Heart left ventricle (tissue), 16 donors: Measurements from ENCODE around the gene ENTHD1. TPM values are rescaled to one million over a fixed set of nuclear protein-coding genes. Genes with fewer than 3 reads are reported as not detected.
A peak's percentile ranks its signal among the peaks of the same experiment; 100 is the strongest.

Source experiments
- ATAC-seq, 4 donors: fragments of 200-7000 bp; cut with Tn5 transposase; one replicate each; pipeline ENCODE4 v1.9.1; 2020 to 2022; ENCODE audit warnings: moderate library complexity in 4 of 4, mild to moderate bottlenecking in 3 of 4, moderate number of reproducible peaks in 1 of 4
- DNase-seq, 5 donors: peaks; one replicate each; pipeline ENCODE4 v3.0.0-alpha.2; 2020
- H3K27ac ChIP-seq, 12 donors: fragments of 200-600 bp; sonication (generic) in 4 of 12; one replicate each; pipeline versions ENCODE4 v1.5.0 to v1.8.0; 2016 to 2022; ENCODE audit warnings: mild to moderate bottlenecking in 2 of 12
- H3K27me3 ChIP-seq, 9 donors: fragments of 200-600 bp; sonication (generic) in 2 of 9; one replicate each; pipeline versions ENCODE4 v1.5.1 to v1.8.0; 2016 to 2022; ENCODE audit warnings: mild to moderate bottlenecking in 3 of 9
- H3K36me3 ChIP-seq, 9 donors: fragments of 200-600 bp; sonication (generic) in 2 of 9; one replicate each; pipeline versions ENCODE4 v1.5.0 to v1.8.0; 2018 to 2022; ENCODE audit warnings: mild to moderate bottlenecking in 2 of 9
- H3K4me1 ChIP-seq, 12 donors: fragments of 200-600 bp; sonication (generic) in 4 of 12; one replicate each; pipeline versions ENCODE4 v1.5.0 to v1.8.0; 2016 to 2022; ENCODE audit warnings: mild to moderate bottlenecking in 3 of 12
- H3K4me3 ChIP-seq, 12 donors: fragments of 200-600 bp; sonication (generic) in 4 of 12; one replicate each; pipeline versions ENCODE4 v1.5.0 to v1.8.0; 2017 to 2022; ENCODE audit warnings: mild to moderate bottlenecking in 9 of 12, moderate library complexity in 4 of 12
- H3K9me3 ChIP-seq, 12 donors: fragments of 200-600 bp; sonication (generic) in 4 of 12; one replicate each; pipeline versions ENCODE4 v1.5.0 to v1.8.0; 2016 to 2022; ENCODE audit warnings: mild to moderate bottlenecking in 1 of 12
- POLR2A ChIP-seq, 2 donors: fragments of 450-650 bp; IDR thresholded peaks; one replicate each; pipeline ENCODE4 v1.6.1; 2017; ENCODE audit warnings: antibody characterized with exemption in 2 of 2, mild to moderate bottlenecking in 2 of 2, moderate library complexity in 2 of 2
- WGBS, 4 donors: extraction: QIAGEN DNeasy Blood & Tissue Kit in 2 of 4; methylation state at CpG; one replicate each; pipeline versions ENCODE4 v1.1.5 to v1.1.7; 2013 to 2018; 5-methylcytosine and 5-hydroxymethylcytosine counted together
- intact Hi-C, 10 donors: fragments of 100-400 bp; cut with DNase I; formaldehyde crosslinking; loops; one replicate each; pipeline versions ENCODE4 v1.11.1 to v1.14.2; 2022
- polyA plus RNA-seq, 2 donors: library from polyadenylated mRNA; stranded (reverse); fragments of 200-250 nt; gene quantifications; one replicate each; pipeline ENCODE4 v1.2.3, GENCODE V29; 2013
- total RNA-seq, 9 donors: library from RNA; depleted of rRNA in 2 of 9; stranded (reverse); fragments of >200 nt in 2 of 9; fragmentation: NEBNext Ultra II Directional in 3 of 9; extraction: Animal tissue kit (Norgen Biotek cat#: 25700) in 3 of 9; gene quantifications; one replicate each; pipeline versions ENCODE4 v1.1.0 to v1.2.4, GENCODE V29; 2016 to 2023
- TF ChIP-seq, protein P1 (sequence below), 12 donors: fragments of 200-600 bp; sonication (generic) in 4 of 12; IDR thresholded peaks; one replicate each; pipeline versions ENCODE4 v1.5.0 to v1.8.0; 2018 to 2022; ENCODE audit warnings: antibody characterized with exemption in 12 of 12, mild to moderate bottlenecking in 5 of 12
- donor health status: ischemic (EF 13 %, LVEDD 7.1; RV severe dilation, severe dysfunction).
- donor health status: healthy with polysubstance abuse.
- donor health status: DM: no; HTN: yes; CAD: no.
- donor health status: DM: no; HTN: no; CAD: no.
- donor health status: ischemic (EF 25% LVEDD 6.9; RV normal size, moderate dysfunction).
- donor health status: ischemic (EF 25% LVEDD 5.7; RV mildly dilated, moderate dysfunction).
- donor health status: healthy.
- donor health status: DM: yes; HTN: yes; CAD: no.
- donor health status: ischemic (EF 35%, LVEDD 5.7; RV mildly dilated, moderate dysfunction).
- donor health status: nonischemic (EF 11% LVEDD 7.7; RV severe dilation, severe dysfunction).
- donor health status: DM: yes; HTN: yes; CAD: no.
- donor health status: PGD.
- donor health status: ischemic (EF 29% LVEDD 5.4; RV normal size, mild dysfunction).
- donor health status: nonischemic (EF 23%, LVEDD 6.1; RV moderate dilation, normal function).

Gene ENTHD1
- total and polyA plus RNA-seq, 11 donors = not detected

DNA sequence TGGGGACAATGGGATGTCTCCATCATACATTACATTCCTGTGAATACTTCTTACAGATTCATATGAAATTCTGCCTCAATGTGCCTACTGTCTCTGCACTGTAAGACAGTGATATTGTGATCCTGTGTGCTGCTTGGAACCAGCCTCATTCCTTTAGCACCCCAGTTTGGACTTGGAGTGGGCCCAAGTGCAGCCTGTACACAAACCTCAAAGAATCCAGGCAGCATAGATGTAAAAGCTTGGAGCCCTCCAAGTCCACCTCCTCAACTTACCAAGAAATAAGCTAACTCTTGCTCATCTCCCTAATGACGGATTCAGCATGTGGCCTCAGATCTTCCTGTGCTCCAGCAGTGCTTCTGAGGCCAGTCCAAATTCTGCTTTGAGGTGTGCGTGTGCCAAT is 31.7 kb upstream of the ENTHD1 start:
- H3K4me1 ChIP-seq = peaks cover 0 to 38% (median 0%) of the 10 kb centered on the region in 12 donors
- no peaks in the 10 kb centered on the region for H3K36me3 ChIP-seq
- WGBS, 4 donors = 89 to 98% (median 92%) methylated on average over 2 of the region's 2 CpGs
- ATAC-seq (no peak), DNase-seq (no peak)
- H3K27ac ChIP-seq = no peak overlapping the region
- no peak for TF ChIP-seq POLR2A (IDR thresholded peaks at IDR 0.05)
- TF ChIP-seq, protein P1, sequence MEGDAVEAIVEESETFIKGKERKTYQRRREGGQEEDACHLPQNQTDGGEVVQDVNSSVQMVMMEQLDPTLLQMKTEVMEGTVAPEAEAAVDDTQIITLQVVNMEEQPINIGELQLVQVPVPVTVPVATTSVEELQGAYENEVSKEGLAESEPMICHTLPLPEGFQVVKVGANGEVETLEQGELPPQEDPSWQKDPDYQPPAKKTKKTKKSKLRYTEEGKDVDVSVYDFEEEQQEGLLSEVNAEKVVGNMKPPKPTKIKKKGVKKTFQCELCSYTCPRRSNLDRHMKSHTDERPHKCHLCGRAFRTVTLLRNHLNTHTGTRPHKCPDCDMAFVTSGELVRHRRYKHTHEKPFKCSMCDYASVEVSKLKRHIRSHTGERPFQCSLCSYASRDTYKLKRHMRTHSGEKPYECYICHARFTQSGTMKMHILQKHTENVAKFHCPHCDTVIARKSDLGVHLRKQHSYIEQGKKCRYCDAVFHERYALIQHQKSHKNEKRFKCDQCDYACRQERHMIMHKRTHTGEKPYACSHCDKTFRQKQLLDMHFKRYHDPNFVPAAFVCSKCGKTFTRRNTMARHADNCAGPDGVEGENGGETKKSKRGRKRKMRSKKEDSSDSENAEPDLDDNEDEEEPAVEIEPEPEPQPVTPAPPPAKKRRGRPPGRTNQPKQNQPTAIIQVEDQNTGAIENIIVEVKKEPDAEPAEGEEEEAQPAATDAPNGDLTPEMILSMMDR (IDR thresholded peaks at IDR 0.05) = no peak
- H3K27me3 ChIP-seq = peaks cover 0 to 58% (median 5%) of the 10 kb centered on the region in 9 donors
- no peak overlapping the region for H3K4me3 ChIP-seq
- intact Hi-C loops = no loop called here
- H3K9me3 ChIP-seq = no peaks in the 10 kb centered on the region

DNA sequence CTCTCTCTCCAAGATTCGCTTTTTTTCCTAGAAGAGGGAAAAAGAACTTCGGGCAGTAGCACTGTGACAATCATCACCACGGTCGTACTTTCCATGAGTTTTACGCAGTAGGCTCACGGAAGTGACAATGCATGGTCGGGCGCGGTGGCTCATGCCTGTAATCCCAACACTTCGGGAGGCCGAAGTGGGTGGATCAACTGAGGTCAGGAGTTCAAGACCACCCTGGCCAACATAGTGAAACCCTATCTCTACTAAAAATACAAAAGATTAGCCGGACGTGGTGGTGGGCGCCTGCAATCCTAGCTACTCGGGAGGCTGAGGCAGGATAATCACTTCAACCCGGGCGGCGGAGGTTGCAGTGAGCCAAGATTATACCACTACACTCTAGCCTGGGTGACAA is 30.7 kb upstream of the ENTHD1 start:
- no peaks in the 10 kb centered on the region for H3K36me3 ChIP-seq
- no peak overlapping the region for H3K27ac ChIP-seq
- TF ChIP-seq, protein P1 (IDR thresholded peaks at IDR 0.05) = no peak
- no peaks in the 10 kb centered on the region for H3K9me3 ChIP-seq
- peaks cover 0 to 49% (median 5%) of the 10 kb centered on the region in 9 donors for H3K27me3 ChIP-seq
- no peak overlapping the region for H3K4me3 ChIP-seq
- peaks cover 0 to 32% (median 0%) of the 10 kb centered on the region in 12 donors for H3K4me1 ChIP-seq
- DNase-seq = no peak
- ATAC-seq = no peak
- intact Hi-C loops = no loop called here
- 89 to 92% (median 91%) methylated on average over 18 of the region's 18 CpGs for WGBS, 4 donors

- 72 to 79% (median 76%) methylated on average over 5 of the region's 5 CpGs for WGBS, 4 donors
- peaks cover 0 to 44% (median 5%) of the 10 kb centered on the region in 9 donors for H3K27me3 ChIP-seq
- DNase-seq = no peak
- no peaks in the 10 kb centered on the region for H3K36me3 ChIP-seq
- TF ChIP-seq POLR2A (IDR thresholded peaks at IDR 0.05) = no peak
- TF ChIP-seq, protein P1 (IDR thresholded peaks at IDR 0.05) = no peak
- H3K4me1 ChIP-seq = peaks cover 0 to 28% (median 0%) of the 10 kb centered on the region in 12 donors
- no peak for ATAC-seq
- no peaks in the 10 kb centered on the region for H3K9me3 ChIP-seq
- intact Hi-C loops = no loop called here
- H3K27ac ChIP-seq = no peak overlapping the region
- no peak overlapping the region for H3K4me3 ChIP-seq
Measured at GRCh38 chr22:39923696-39924095, 30.1 kb upstream of the ENTHD1 start.

DNA sequence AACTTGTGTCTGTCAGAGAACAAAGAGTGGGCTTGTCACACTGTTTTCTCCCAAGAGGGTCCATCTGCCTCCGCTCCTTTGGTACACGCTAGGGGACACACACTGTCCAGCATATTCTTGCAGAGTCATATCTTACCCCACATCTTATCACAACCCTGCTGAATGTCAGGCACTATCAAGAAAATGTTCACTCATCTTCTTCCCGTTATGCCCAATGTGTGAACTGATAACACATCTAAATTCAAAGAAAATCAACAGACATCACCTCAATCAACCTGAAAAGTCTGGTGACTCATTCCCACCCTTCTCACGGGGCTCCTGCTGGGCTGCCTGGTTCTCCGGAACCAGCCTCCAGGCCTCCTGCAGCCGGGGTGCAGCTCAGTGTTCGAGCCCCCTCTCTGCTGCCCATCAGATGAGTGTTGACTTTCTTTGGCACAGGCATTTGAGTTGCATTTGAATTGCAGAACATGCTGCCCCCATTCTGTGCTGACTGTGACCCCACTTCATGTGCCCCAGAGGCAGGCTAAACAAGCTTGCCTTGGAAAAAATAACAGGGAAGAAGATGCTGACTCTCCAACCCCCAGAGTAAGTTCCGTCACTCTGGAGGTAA is 26.7 kb upstream of the ENTHD1 start:
- TF ChIP-seq, protein P1 (IDR thresholded peaks at IDR 0.05) = no peak
- no peak for TF ChIP-seq POLR2A (IDR thresholded peaks at IDR 0.05)
- 65 to 74% (median 66%) methylated on average over 8 of the region's 8 CpGs for WGBS, 4 donors
- no peak overlapping the region for H3K4me3 ChIP-seq
- DNase-seq (no peak), ATAC-seq (no peak)
- intact Hi-C loops = no loop called here
- no peaks in the 10 kb centered on the region for H3K9me3 ChIP-seq
- H3K4me1 ChIP-seq = peaks cover 0 to 16% (median 0%) of the 10 kb centered on the region in 12 donors
- no peaks in the 10 kb centered on the region for H3K36me3 ChIP-seq
- H3K27ac ChIP-seq = peak overlapping the region in 1 of 12 donors; percentile 34
- peaks cover 0 to 22% (median 4%) of the 10 kb centered on the region in 9 donors for H3K27me3 ChIP-seq
